ENCODE measurements around the gene ACP3.

DNA sequence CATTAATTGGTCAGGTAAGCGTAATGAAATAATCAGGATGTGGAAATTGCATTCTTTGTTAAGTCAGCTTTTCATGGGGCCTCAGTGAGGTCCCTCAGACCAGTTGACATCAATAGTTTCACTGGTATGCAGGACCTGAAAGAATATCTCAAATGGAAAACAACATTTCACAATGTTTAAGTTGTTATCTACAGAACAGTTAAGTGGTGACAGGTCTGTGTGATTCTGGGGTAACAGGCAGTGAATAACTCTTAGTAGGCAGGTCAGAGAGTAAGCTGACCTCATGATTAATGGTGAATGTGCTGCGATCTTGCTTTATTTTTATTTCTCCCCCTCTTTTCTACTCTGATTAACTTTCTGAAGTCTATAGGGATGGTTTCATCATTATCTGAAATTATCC lies 28.9 kb upstream of the ACP3 start:
- TF ChIP-seq CHD2 (IDR thresholded peaks at IDR 0.05; ENCODE audit: low read depth, low read length) (no peak), POLR2A (conservative IDR thresholded peaks at IDR 0.05) (no peak), TEAD2 (tag; IDR thresholded peaks at IDR 0.05) (no peak)

Measured in K562 (cell line).